Breast epithelium (tissue), 4 donors: ENCODE results near the gene DCAF8. TPM values are rescaled to one million over a fixed set of nuclear protein-coding genes. Genes with fewer than 3 reads are reported as not detected.

Source experiments
- DNase-seq, 2 donors: peaks; one replicate each; pipeline ENCODE4 v3.0.0-alpha.2; 2019; ENCODE audit warnings: low spot score in 2 of 2
- H3K27ac ChIP-seq, 2 donors: fragments of 200-600 bp; sonication (generic) in 1 of 2; one replicate each; pipeline ENCODE4 v1.5.1; 2016 to 2019; ENCODE audit warnings: mild to moderate bottlenecking in 1 of 2
- H3K27me3 ChIP-seq, 2 donors: fragments of 200-600 bp; sonication (generic) in 1 of 2; one replicate each; pipeline versions ENCODE4 v1.5.1 to v1.6.0; 2017 to 2019; ENCODE audit warnings: control low read depth in 1 of 2, mild to moderate bottlenecking in 1 of 2
- H3K36me3 ChIP-seq: fragments of 200-600 bp; one replicate; pipeline ENCODE4 v1.5.1; 2019
- H3K4me1 ChIP-seq, 2 donors: fragments of 200-600 bp; sonication (generic); one replicate each; pipeline ENCODE4 v1.5.1; 2016 to 2019; ENCODE audit warnings: control low read depth in 1 of 2
- H3K4me3 ChIP-seq, 3 donors: fragments of 200-600 bp; sonication (generic); 1 replicate in 2 of 3; 2 replicates in 1 of 3; pipeline ENCODE4 v1.5.1; 2016 to 2019; ENCODE audit warnings: mild to moderate bottlenecking in 3 of 3, moderate library complexity in 2 of 3
- H3K9me3 ChIP-seq, 2 donors: fragments of 200-600 bp; sonication (generic) in 1 of 2; one replicate each; pipeline ENCODE4 v1.5.1; 2016 to 2019; ENCODE audit warnings: control low read depth in 1 of 2
- POLR2A ChIP-seq: fragments of 450-650 bp; IDR thresholded peaks from one replicate; pipeline ENCODE4 v1.6.1; 2016; ENCODE audit warnings: antibody characterized with exemption, mild to moderate bottlenecking, moderate library complexity
- POLR2AphosphoS5 ChIP-seq, 3 donors: sonication (generic); formaldehyde crosslinking; IDR thresholded peaks; one replicate each; pipeline ENCODE4 v1.6.1; 2017; ENCODE audit warnings: antibody characterized with exemption in 3 of 3
- intact Hi-C: fragments of 100-400 bp; cut with DNase I; formaldehyde crosslinking; loops from one replicate; pipeline ENCODE4 v1.15.1; 2023; ENCODE audit warnings: low total_unique reads
- total RNA-seq, 3 donors: library from RNA; depleted of rRNA; stranded (reverse); fragments of >200 nt; gene quantifications; one replicate each; pipeline ENCODE4 v1.1.0, GENCODE V29; 2016
- TF ChIP-seq, protein P1 (sequence below), 3 donors: fragments of 450-650 bp; IDR thresholded peaks; one replicate each; pipeline ENCODE4 v1.5.1; 2016 to 2017; ENCODE audit warnings: antibody characterized with exemption in 3 of 3, mild to moderate bottlenecking in 3 of 3, moderate library complexity in 3 of 3

Gene DCAF8
- total RNA-seq, 3 donors from 2014 or later: 161 to 195 (median 161) TPM

DNA sequence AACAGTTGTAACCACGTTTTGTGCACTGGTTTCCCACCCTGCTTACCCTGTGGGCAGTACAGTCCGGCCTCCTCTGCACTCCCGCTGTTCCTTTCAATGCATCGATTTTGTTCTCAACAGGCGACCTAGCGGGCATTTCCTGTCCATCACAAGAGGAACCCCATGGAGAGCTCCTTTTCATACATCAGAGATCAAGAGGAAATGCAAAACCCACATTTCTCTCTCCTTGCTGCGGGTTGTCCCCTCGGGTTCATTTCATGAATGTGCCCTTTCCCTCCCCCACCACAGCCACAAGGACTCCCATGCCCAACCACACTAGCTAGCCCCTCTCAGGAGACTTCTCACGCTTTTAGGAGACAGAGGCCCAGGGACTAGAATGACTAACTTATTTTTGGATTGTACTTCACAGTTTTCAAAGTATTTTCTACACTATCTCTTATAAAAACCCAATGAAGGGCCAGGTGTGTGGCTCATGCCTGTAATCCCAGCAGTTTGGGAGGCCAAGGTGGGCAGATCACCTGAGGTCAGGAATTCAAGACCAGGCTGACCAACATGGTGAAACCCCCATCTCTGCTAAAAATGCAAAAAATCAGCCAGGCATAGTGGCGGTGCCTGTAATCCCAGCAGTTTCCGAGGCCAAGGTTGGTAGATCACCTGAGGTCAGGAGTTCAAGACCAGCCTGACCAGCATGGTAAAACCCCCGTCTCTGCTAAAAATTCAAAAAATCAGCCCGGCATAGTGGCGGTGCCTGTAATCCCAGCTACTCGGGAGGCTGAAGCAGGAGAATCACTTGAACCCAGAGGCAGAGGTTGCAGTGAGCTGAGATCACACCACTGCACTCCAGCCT, 92.6 kb downstream of the DCAF8 start:
- TF ChIP-seq, protein P1, sequence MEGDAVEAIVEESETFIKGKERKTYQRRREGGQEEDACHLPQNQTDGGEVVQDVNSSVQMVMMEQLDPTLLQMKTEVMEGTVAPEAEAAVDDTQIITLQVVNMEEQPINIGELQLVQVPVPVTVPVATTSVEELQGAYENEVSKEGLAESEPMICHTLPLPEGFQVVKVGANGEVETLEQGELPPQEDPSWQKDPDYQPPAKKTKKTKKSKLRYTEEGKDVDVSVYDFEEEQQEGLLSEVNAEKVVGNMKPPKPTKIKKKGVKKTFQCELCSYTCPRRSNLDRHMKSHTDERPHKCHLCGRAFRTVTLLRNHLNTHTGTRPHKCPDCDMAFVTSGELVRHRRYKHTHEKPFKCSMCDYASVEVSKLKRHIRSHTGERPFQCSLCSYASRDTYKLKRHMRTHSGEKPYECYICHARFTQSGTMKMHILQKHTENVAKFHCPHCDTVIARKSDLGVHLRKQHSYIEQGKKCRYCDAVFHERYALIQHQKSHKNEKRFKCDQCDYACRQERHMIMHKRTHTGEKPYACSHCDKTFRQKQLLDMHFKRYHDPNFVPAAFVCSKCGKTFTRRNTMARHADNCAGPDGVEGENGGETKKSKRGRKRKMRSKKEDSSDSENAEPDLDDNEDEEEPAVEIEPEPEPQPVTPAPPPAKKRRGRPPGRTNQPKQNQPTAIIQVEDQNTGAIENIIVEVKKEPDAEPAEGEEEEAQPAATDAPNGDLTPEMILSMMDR (IDR thresholded peaks at IDR 0.05): no peak
- TF ChIP-seq POLR2AphosphoS5 (IDR thresholded peaks at IDR 0.05): no peak
- TF ChIP-seq POLR2A: no peak
- no peaks in the 10 kb centered on the region for H3K4me1 ChIP-seq
- no peak overlapping the region for H3K27ac ChIP-seq
- H3K27me3 ChIP-seq: no peaks in the 10 kb centered on the region
- no peaks in the 10 kb centered on the region for H3K36me3 ChIP-seq
- no peak for DNase-seq
- no peaks in the 10 kb centered on the region for H3K9me3 ChIP-seq
- intact Hi-C loops: no loop called here
- no peak overlapping the region for H3K4me3 ChIP-seq

- intact Hi-C loops: no loop called here
- H3K27me3 ChIP-seq: no peaks in the 10 kb centered on the region
- no peaks in the 10 kb centered on the region for H3K36me3 ChIP-seq
- no peak overlapping the region for H3K4me3 ChIP-seq
- H3K4me1 ChIP-seq: no peaks in the 10 kb centered on the region
- H3K27ac ChIP-seq: no peak overlapping the region
- DNase-seq: no peak
- TF ChIP-seq POLR2A: no peak
- TF ChIP-seq, protein P1 (IDR thresholded peaks at IDR 0.05): no peak
- no peaks in the 10 kb centered on the region for H3K9me3 ChIP-seq
Measured at GRCh38 chr1:160168609-160169369, 93.6 kb downstream of the DCAF8 start.

DNA sequence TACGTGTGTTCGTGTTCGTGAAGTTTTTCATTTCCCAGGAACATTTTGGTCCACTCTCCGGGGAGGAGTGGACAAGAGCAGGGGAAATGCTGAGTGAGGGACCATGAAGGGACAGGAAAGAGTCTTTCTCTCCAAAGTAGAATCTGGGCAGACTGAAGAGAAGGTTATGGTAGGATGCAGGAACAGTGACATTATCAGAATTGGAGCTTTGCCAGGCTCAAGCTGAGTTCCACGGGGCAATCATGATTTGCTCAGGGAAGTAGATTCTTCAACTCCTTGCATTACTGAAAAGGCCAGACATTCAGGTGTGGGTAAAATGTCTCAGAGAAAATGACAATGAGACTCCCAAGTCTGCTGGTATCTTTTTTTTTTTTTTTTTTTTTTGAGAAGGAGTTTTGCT, 94.3 kb downstream of the DCAF8 start:
- no peak overlapping the region for H3K27ac ChIP-seq
- no peaks in the 10 kb centered on the region for H3K9me3 ChIP-seq
- no peaks in the 10 kb centered on the region for H3K4me1 ChIP-seq
- H3K36me3 ChIP-seq: no peaks in the 10 kb centered on the region
- H3K27me3 ChIP-seq: no peaks in the 10 kb centered on the region
- no peak for DNase-seq
- H3K4me3 ChIP-seq: no peak overlapping the region
- no peak for TF ChIP-seq POLR2AphosphoS5 (IDR thresholded peaks at IDR 0.05)
- no peak for TF ChIP-seq POLR2A
- TF ChIP-seq, protein P1 (IDR thresholded peaks at IDR 0.05): no peak
- intact Hi-C loops: no loop called here

- intact Hi-C loops: loop anchor here (1.0 kb wide), 1 partner anchor 31 kb away; no protein-coding TSS in a partner anchor
- DNase-seq: no peak
- Histone ChIP-seq H3K4me1 (no peaks in the 10 kb centered on the region), H3K36me3 (no peaks in the 10 kb centered on the region), H3K9me3 (no peaks in the 10 kb centered on the region), H3K27ac (no peak overlapping the region), H3K4me3 (no peak overlapping the region), H3K27me3 (no peaks in the 10 kb centered on the region)
- TF ChIP-seq POLR2A: no peak
- no peak for TF ChIP-seq POLR2AphosphoS5 (IDR thresholded peaks at IDR 0.05)
- TF ChIP-seq, protein P1 (IDR thresholded peaks at IDR 0.05): no peak
Measured at GRCh38 chr1:160167580-160167979, 94.8 kb downstream of the DCAF8 start.

GRCh38 chr1:160167056-160167455, 95.3 kb downstream of the DCAF8 start:
- Histone ChIP-seq H3K4me3 (no peak overlapping the region), H3K27me3 (no peaks in the 10 kb centered on the region), H3K4me1 (no peaks in the 10 kb centered on the region), H3K36me3 (no peaks in the 10 kb centered on the region), H3K27ac (no peak overlapping the region), H3K9me3 (no peaks in the 10 kb centered on the region)
- peak in 1 of 2 donors; percentile 43 for DNase-seq
- intact Hi-C loops: loop anchor here (1.0 kb wide), 1 partner anchor 31 kb away; no protein-coding TSS in a partner anchor
- TF ChIP-seq POLR2AphosphoS5 (IDR thresholded peaks at IDR 0.05) (no peak), POLR2A (no peak)
- TF ChIP-seq, protein P1 (IDR thresholded peaks at IDR 0.05): no peak
